Left ventricle myocardium superior (tissue), 1 donor: ENCODE data around the gene VSTM5. TPM values are rescaled to one million over a fixed set of nuclear protein-coding genes. Genes with fewer than 3 reads are reported as not detected.
A peak's percentile ranks its signal among the peaks of the same experiment; 100 is the strongest.

Experiments used
- ATAC-seq: fragments of 200-7000 bp; cut with Tn5 transposase; one replicate; pipeline ENCODE4 v1.9.1; 2020; ENCODE audit warnings: mild to moderate bottlenecking, moderate library complexity
- DNase-seq: peaks from one replicate; pipeline ENCODE4 v3.0.0-alpha.2; 2020
- intact Hi-C: fragments of 100-400 bp; cut with micrococcal nuclease; formaldehyde crosslinking; loops from one replicate; pipeline ENCODE4 v1.11.0; 2022
- total RNA-seq: library from RNA; stranded (reverse); fragmentation: NEBNext Ultra II Directional; extraction: Animal tissue kit (Norgen Biotek cat#: 25700); gene quantifications from one replicate; pipeline ENCODE4 v1.2.1, GENCODE V29; 2021
- donor health status: DM: no; HTN: yes; CAD: no; lungs with severe emphysema.

Gene VSTM5
- total RNA-seq, 1 donor from 2014 or later = not detected

DNA sequence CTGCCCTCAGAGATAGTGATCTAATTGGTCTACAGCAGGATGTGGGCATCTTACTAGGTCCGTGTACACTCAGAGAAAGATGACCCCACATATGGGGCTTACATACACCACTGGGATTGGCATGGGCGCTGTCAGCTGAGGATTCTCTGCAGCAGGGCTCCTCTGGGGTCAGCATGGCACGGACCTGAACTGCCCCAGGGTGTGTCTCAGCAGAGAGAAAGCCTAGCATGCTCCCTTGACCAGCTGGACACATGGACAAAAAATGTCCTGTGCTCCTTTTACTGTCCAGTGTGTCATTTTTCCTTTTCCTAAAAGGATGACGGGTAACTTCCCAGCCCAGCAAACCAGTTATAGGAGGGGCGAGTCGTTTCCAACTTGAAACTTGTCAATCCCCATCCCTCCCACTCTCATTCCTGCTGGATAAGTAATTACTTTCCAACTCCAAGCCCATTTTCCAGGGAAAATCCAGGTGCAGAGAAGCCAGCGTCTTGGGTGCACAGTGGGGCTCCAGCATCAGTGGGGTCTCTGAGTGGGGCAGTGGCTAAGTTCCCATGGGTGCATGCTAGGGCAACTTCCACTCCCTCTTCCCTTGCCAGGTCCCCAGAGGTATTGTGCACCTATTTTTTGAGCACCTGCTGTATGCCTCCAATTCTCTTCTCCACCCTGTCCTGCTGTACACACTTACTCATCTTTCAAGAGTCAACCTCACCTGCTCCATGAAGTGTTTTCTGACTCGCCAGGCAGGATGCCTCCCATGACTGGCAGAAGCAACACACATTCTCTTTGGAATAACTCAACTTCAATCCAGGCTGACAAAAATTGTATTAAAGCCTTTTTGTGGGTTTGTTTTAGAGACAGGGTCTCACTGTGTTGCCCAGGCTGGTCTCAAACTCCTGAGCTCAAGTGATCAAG, 5.0 kb downstream of the VSTM5 start:
- DNase-seq (no peak), ATAC-seq (no peak)
- intact Hi-C loops = no loop called here

- DNase-seq = no peak
- ATAC-seq = no peak
- intact Hi-C loops = no loop called here
These were observed 5.8 kb downstream of the VSTM5 start for GRCh38 chr11:93844568-93844967.

GRCh38 chr11:93843906-93844305, 6.5 kb downstream of the VSTM5 start:
- no peak for DNase-seq
- intact Hi-C loops = no loop called here
- ATAC-seq = no peak

DNA sequence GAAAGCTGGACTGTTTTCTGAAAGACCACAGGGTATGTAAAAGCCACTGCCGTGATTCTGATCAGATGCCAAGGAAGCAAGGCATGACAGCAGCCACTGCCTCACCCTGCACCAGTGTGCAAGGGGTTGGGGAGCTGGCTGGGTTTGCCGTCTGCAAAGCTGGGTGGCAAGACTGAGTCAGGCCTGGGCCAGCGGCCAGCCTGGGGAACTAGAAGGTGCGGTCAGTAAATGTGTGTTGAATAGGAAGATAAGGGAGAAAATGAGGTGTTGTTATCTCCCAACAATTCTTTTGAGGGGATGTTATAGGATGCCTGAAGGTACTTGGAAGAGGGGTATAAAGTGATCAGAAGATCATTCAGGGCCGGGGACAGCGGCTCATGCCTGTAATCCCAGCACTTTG, 8.0 kb downstream of the VSTM5 start:
- no peak for DNase-seq
- intact Hi-C loops = no loop called here
- ATAC-seq = no peak

DNA sequence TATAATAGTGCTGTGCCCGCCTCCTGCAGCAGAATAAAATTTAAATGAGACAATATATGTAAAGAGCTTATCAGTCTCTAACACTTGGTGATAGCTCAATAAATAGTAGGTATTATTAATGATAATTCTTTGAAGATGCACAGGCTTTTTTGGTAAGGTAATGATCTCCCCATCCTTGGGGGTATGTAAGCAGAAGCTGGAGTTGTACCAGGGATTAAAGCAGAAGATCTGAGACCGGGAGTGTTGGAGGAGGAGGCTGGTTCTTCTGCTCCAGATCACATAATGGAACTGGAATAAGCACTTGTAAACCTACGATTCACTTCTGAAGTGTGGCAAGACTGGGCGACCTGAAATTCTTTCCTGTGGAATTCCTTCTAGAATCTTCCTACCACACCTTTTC, 8.4 kb downstream of the VSTM5 start:
- intact Hi-C loops = no loop called here
- ATAC-seq (no peak), DNase-seq (no peak)

DNA sequence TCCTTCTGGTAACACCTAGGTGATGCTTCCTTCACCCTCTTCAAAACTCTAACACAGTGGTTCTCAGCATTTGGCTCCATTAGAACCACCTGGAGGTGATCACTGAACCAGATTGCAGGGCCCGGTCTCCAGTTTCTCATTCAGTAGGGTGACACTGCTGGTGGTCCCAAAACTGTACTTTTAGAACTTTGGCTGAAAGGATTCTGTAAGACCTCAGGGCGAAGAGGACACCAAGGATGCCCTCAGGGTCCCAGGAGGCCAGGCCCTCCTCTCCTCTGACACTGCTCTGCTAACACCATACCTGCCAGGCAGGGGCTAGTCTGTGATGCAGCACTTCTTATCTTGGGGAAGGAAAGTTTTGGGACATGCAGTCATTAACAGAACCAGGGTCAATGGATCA, 9.0 kb downstream of the VSTM5 start:
- ATAC-seq (no peak), DNase-seq (no peak)
- intact Hi-C loops = no loop called here

DNA sequence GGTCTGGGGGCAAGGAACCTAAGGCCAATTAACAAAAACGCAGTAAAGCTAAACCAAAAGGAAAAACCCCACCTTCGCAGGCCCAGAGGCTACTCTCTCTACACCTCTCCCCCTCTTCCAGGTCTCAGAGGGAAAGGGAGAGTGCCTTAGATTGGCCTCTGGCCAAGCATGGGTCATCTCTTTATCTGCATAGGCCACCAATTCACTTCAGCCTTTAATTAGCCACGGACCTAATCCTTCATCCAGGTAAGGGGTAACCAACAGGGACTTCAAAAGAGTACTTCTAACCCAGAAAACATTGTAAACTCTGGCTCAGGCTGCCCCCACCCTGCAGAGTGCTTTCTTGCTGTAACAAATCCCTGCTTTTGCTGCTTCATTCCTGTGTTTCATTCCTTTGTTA, 9.4 kb downstream of the VSTM5 start:
- intact Hi-C loops = no loop called here
- no peak for ATAC-seq
- DNase-seq = no peak

DNA sequence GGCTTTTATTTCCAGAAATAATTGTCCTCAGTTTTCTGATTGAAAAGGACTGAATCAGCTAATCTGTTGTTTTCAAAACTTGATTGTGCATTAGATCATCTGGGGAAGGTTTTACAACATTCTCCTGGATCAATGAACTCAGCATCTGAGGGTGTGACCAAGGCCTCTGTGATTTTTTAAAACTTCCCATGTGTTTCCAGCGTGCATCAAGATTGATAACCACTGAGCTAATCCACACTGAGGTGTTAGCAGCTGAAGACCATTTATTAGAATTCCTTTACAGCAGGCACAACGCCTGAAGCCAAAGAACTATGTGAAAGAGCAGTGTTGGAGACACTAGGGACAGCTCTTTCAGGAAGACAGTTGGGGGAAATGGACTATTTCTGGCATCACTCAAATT, 10.2 kb downstream of the VSTM5 start:
- no peak for DNase-seq
- intact Hi-C loops = no loop called here
- ATAC-seq = no peak

- intact Hi-C loops = no loop called here
- DNase-seq (no peak), ATAC-seq (no peak)
These were observed 11.5 kb downstream of the VSTM5 start for GRCh38 chr11:93838967-93839366.

- intact Hi-C loops = no loop called here
- ATAC-seq = no peak
- DNase-seq = no peak
These were observed 17.6 kb downstream of the VSTM5 start for GRCh38 chr11:93832780-93833179.

GRCh38 chr11:93831343-93832127, 18.9 kb downstream of the VSTM5 start:
- no peak for ATAC-seq
- intact Hi-C loops = no loop called here
- no peak for DNase-seq

DNA sequence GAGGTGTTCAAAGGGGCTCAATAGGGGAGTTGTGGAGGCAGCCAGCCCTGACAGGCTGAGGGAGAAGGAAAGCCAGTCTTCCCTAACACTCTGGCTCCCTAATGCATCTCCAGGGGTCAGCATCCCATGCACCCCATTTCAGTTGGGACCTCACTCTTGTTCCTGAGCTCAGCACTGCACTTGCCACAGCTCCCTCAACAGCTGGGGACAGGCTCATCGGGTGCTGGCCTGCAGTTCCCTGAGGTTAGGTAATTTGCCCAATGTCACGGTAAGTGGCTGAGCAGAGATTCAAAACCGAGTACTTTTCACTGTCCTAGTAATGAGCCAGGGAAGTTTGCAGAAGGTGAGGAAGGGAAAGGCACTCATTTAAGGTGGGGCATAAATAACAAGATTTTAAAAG, 20.8 kb downstream of the VSTM5 start:
- intact Hi-C loops = no loop called here
- ATAC-seq = no peak

DNA sequence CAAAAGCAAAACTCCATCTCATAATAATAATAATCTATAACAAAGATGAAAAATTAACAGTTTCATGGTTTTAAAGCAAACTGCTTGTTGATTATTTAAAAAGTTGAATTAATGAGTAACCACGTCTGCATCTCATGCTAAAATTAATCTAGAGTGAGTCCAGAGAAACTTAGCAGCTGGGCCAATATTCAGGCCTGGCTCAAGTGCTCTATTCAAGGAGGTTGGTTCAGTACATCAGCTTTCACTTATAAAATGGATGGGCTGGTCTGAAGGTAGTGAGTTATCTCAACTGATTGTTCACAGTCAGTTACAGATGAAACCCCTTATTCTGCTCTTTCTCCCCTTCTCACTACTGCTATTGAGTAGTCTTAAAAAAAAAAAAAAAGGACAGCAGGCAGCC, 23.1 kb downstream of the VSTM5 start:
- DNase-seq = no peak
- no peak for ATAC-seq
- intact Hi-C loops = no loop called here

More for the DNA sequence above, 20.8 kb downstream of the VSTM5 start:
- no peak for DNase-seq

- DNase-seq = no peak
- intact Hi-C loops = no loop called here
- no peak for ATAC-seq
These were observed 27.2 kb downstream of the VSTM5 start for GRCh38 chr11:93823210-93823609.

DNA sequence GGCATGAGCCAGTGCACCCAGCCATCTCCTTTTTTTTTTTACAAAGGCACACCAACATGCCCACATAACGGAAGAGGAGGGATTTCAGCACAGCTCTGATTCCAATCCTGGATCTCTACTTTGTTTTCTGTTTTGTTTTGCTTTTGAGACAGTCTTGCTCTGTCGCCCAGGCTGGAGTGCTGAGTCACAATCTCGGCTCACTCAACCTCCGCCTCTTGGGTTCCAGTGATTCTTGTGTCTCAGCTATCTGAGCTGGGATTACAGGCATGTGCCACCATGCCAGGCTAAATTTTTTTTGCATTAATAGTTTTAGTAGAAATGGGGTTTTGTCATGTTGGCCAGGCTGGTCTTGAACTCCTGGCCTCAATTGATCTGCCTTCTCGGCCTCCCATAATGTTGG, 28.1 kb downstream of the VSTM5 start:
- intact Hi-C loops = no loop called here
- ATAC-seq = no peak
- no peak for DNase-seq

DNA sequence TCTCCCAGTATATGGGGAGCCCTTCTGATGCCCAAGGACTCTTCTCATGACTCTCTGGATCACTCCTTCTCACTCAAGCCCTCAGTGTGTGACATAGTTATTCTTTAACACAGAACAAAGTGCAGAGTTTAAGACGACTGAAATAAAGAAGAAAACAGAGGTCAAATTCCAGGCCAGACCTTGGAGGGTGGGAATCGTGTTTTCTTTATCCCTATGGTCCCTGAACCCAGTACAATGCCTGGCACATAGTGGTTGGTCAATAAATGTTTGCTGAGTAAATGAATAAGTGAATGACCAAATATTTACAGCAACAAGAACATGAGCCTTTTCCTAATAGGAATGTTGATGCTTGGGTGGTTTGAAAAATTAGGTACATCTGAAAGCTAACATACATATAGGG, 28.8 kb downstream of the VSTM5 start:
- DNase-seq (no peak), ATAC-seq (no peak)
- intact Hi-C loops = no loop called here

- ATAC-seq (no peak), DNase-seq (no peak)
- intact Hi-C loops = no loop called here
These were observed 29.6 kb downstream of the VSTM5 start for GRCh38 chr11:93820847-93821246.

DNA sequence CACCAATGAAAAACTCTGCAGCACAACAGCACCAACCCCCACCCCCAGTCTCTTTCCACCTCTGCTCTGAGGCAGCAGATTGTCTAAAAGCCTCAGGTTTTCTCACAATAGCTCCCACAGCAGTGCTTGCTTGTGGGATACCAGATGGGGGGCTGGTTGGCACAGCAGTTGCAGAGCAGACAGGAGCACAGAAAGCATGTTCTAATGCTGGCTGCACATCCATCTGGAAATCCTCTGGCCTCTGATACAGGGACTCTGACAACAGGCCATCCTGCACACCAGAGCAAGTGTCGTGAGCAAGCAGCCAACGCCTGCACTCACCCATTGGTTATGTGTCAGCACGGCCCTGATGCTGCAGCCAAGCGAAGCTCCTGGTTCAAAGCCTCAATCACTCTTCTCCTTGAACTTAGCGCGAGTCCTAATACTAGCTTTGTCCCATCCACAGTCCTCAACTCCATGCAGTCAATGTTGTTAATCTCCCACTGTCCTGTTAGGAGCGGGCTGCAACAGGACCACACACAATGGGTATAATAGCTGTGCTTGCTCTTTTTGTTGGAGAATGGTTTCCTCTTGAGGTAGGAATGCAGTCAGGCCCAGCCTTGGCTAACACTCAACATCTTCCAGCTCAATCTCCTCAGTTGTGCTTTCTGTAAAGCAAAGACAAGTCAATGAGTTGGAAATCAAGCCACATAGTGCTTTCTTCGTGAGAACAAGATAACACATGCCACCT, 30.3 kb downstream of the VSTM5 start:
- intact Hi-C loops = no loop called here
- DNase-seq (no peak), ATAC-seq (no peak)

GRCh38 chr11:93817426-93818348, 32.7 kb downstream of the VSTM5 start:
- no peak for DNase-seq
- intact Hi-C loops = no loop called here
- ATAC-seq = peak; percentile 74
